NT2/D1 (cell line): ENCODE measurements around the gene HUNK.
A peak's percentile ranks its signal among the peaks of the same experiment; 100 is the strongest.

Experiments used
- DNase-seq: peaks from one replicate; pipeline ENCODE4 v3.0.0-alpha.2; 2011; ENCODE audit warnings: low read depth, low spot score
- H3K27me3 ChIP-seq: 2 replicates; pipeline ENCODE4 v1.6.0; 2011; ENCODE audit warnings: mild to moderate bottlenecking; ENCODE audit not compliant: insufficient read length, insufficient read depth
- H3K36me3 ChIP-seq: 2 replicates; pipeline ENCODE4 v1.6.1; 2011; ENCODE audit warnings: mild to moderate bottlenecking, low read length, mixed read lengths; ENCODE audit not compliant: insufficient read depth, insufficient read length
- H3K4me1 ChIP-seq: 2 replicates; pipeline ENCODE4 v1.5.1; 2011; ENCODE audit not compliant: insufficient read depth, insufficient read length
- H3K4me3 ChIP-seq: 2 replicates; pipeline ENCODE4 v1.5.1; 2011; ENCODE audit warnings: low read depth; ENCODE audit not compliant: insufficient read length
- H3K9ac ChIP-seq: 2 replicates; pipeline ENCODE4 v1.6.0; 2011; ENCODE audit warnings: low read depth; ENCODE audit not compliant: insufficient read length
- H3K9me3 ChIP-seq: 2 replicates; pipeline ENCODE4 v1.5.1; 2011; ENCODE audit warnings: mild to moderate bottlenecking, low read length; ENCODE audit not compliant: insufficient read depth
- SUZ12 ChIP-seq: IDR thresholded peaks from 2 replicates; pipeline ENCODE4 v1.6.1; 2011; ENCODE audit not compliant: insufficient read length, insufficient read depth; ENCODE audit errors: extremely low read depth
- YY1 ChIP-seq: IDR thresholded peaks from 2 replicates; pipeline ENCODE4 v1.6.1; 2011; ENCODE audit not compliant: insufficient read length, insufficient read depth
- ZNF274 ChIP-seq: IDR thresholded peaks from 2 replicates; pipeline ENCODE4 v1.6.1; 2011; ENCODE audit warnings: mild to moderate bottlenecking, low read depth, low read length

Gene HUNK

DNA sequence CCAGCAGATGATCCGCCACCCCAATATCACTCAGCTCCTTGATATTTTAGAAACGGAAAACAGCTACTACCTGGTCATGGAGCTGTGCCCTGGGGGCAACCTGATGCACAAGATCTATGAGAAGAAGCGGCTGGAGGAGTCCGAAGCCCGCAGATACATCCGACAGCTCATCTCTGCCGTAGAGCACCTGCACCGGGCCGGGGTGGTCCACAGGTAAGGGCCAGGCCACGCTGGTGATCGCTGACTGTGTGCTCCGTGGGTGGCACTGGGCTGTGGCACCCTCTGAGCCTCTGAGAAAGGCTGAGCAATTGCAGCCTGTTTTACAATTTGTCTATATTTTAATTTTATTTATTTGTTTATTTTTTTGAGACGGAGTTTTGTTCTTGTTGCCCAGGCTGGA is 51.7 kb downstream of the HUNK start:
- no peaks in the 10 kb centered on the region for H3K4me1 ChIP-seq
- no peak for TF ChIP-seq YY1
- no peak for TF ChIP-seq ZNF274
- no peak for TF ChIP-seq SUZ12
- H3K9me3 ChIP-seq, result peaks cover 13% of the 10 kb centered on the region
- peaks cover 22% of the 10 kb centered on the region for H3K36me3 ChIP-seq
- no peak overlapping the region for H3K4me3 ChIP-seq
- H3K27me3 ChIP-seq, result no peaks in the 10 kb centered on the region
- no peak for DNase-seq
- H3K9ac ChIP-seq, result no peak overlapping the region

DNA sequence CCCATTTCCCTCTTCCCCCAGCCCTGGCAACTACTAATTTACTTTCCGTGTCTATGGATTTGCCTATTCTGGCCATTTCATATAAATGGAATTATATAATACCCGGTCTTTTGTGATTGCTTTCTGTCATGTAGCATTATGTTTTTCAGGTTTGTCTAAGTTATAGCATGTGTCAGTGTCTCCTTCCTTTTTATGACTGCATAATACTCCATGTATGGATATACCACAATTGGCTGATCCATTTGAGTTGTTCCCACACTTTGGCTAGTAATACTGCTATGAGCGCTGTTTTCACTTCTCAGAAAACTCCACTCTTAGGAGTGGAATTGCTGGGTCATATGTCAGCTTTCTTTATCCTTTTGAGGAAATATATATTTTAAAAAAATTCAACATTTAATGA is 53.7 kb downstream of the HUNK start:
- Histone ChIP-seq H3K4me3 (no peak overlapping the region), H3K9me3 (peaks cover 8% of the 10 kb centered on the region), H3K4me1 (peaks cover 2% of the 10 kb centered on the region), H3K9ac (no peak overlapping the region), H3K36me3 (peaks cover 25% of the 10 kb centered on the region), H3K27me3 (no peaks in the 10 kb centered on the region)
- no peak for DNase-seq
- no peak for TF ChIP-seq ZNF274
- no peak for TF ChIP-seq SUZ12
- no peak for TF ChIP-seq YY1

DNA sequence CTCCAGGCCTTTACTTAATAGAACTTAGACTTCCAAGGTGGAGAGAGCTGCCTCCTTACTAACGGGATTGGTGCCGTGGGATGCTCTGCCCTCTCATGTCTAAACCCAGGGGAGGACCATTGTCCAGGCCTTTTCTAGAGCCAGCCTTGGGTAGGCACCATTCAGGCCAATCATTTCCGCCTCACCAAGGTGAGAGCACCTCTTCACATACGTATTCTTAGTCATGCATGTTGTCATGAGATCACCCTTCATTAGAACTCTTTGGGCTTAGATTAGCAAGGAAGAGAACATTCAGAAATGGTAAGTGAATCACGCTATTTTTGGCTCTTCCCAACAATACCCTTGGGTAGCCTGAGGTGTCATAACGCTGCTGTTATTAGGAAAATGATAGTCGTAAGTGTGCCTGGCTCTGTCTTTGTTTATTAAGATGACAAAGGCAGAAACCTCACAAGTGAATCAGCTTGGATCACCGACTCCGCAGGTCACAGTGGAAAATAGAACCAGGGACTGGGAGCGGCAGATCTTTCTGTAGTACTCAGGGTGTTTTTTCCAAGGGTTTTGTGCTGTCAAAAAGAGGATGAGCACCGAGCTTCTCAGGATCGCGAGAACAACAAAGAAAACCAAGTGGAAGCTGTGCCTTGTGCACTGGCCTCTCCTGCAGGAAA is 55.0 kb downstream of the HUNK start:
- Histone ChIP-seq H3K9ac (no peak overlapping the region), H3K4me1 (peaks cover 12% of the 10 kb centered on the region), H3K27me3 (no peaks in the 10 kb centered on the region), H3K36me3 (peaks cover 25% of the 10 kb centered on the region), H3K4me3 (no peak overlapping the region), H3K9me3 (peaks cover 8% of the 10 kb centered on the region)
- DNase-seq, result no peak
- TF ChIP-seq YY1 (no peak), ZNF274 (no peak), SUZ12 (no peak)

DNA sequence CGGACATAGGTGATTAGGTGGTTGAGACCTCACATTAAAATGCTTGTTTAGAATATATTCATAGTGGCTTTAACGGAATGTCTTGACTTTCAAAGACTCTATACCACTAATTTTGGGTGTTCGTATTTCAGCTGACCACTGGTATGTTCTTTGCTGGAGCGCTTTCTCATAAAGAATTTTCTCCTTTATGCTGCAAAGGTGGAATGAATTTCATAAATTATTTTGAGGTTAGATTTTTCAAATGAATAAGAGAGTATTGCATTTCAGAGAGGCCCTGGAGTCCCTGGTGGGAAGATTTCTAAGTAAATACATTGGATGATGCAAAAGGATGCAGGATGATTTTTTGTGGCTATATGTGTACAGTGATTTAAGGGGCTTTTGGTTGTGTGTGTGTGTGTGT is 55.8 kb downstream of the HUNK start:
- Histone ChIP-seq H3K4me3 (no peak overlapping the region), H3K27me3 (no peaks in the 10 kb centered on the region), H3K9me3 (peaks cover 8% of the 10 kb centered on the region), H3K4me1 (peaks cover 15% of the 10 kb centered on the region), H3K36me3 (peaks cover 25% of the 10 kb centered on the region), H3K9ac (no peak overlapping the region)
- TF ChIP-seq ZNF274, result no peak
- TF ChIP-seq SUZ12, result no peak
- no peak for TF ChIP-seq YY1
- DNase-seq, result no peak

DNA sequence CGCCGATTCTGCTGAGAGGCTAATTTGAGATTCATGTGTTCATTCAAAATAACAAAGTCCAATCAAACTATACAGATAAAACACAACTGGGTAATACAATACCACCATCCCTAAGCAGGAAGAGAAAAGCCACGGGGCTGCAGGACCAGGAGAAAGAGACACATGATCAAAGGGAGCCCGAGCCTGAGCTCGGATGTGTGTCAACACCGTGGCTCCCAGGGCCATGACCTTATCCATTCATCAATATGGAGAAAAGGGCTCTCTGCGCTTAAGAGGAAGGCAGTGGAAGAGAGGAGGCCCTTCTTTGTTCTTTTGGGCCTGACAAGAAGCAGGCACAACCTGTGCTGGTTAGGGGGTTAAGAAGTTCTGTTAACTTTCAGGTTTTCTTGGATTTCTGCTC is 56.7 kb downstream of the HUNK start:
- H3K4me1 ChIP-seq, result peaks cover 15% of the 10 kb centered on the region
- H3K4me3 ChIP-seq, result no peak overlapping the region
- no peaks in the 10 kb centered on the region for H3K27me3 ChIP-seq
- no peak for DNase-seq
- no peak overlapping the region for H3K9ac ChIP-seq
- peaks cover 22% of the 10 kb centered on the region for H3K36me3 ChIP-seq
- TF ChIP-seq YY1, result no peak
- no peak for TF ChIP-seq SUZ12
- TF ChIP-seq ZNF274, result no peak
- H3K9me3 ChIP-seq, result peaks cover 8% of the 10 kb centered on the region

DNA sequence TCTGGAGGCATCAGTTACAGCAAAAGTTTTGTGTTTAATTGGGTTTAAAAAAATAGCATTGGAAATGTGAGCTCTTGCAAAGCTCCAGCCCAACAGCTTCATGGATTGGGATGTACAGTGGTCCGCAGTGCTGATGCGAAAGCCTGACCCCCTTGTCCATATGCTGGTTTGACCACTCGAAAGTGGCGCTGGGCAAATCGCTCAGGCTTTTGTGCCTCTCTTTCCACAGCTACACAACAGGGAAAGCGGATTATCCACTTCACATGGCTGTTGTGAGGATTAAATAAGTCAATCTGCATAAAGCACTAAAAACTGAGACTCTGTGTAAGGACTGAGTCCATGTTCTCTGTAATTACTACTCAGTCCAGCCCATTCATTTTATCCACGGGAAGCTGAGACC is 57.2 kb downstream of the HUNK start:
- TF ChIP-seq YY1 (no peak), SUZ12 (no peak), ZNF274 (no peak)
- H3K27me3 ChIP-seq, result no peaks in the 10 kb centered on the region
- H3K9me3 ChIP-seq, result peaks cover 8% of the 10 kb centered on the region
- no peak overlapping the region for H3K4me3 ChIP-seq
- H3K9ac ChIP-seq, result no peak overlapping the region
- H3K4me1 ChIP-seq, result peaks cover 15% of the 10 kb centered on the region
- DNase-seq, result no peak
- H3K36me3 ChIP-seq, result peaks cover 18% of the 10 kb centered on the region

DNA sequence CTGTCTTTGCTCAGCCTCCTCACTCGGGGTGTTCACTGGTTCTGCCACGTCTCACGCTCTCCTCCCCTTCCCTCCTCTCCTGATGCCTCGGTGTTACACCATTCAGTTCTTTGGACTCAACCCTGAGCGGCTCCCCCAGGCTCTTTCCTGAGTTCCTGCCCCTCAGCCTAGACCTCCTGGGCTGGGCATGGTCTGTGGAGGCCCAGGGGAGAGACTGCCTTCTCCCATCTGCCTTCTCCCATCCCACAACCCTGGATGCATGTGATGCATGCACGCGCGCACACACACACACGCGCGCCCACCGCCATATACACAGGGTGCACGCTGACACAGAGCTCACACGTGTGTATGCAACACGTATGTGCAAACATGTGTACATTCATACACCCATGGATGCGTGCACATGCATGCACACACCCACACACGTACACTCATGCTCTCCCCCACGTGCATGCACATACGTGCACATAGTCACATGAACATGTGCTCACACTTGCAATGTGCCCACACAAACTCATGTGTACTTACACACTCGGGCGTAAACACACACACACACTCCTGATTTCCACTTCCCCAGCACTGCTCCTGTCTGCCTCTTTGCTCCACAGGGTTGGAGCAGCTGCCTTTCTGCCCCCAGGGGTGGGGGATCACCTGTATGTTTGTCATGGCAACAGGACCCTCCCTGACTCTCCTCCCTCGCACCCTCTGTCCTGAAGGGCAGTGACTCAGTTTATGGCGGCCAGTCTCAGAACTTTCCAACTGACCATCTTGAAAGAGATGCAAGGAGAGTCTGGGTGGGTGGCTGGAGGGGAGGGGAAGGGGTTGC is 59.0 kb downstream of the HUNK start:
- Histone ChIP-seq H3K9me3 (no peaks in the 10 kb centered on the region), H3K27me3 (no peaks in the 10 kb centered on the region), H3K36me3 (peaks cover 9% of the 10 kb centered on the region), H3K4me3 (no peak overlapping the region), H3K4me1 (peaks cover 15% of the 10 kb centered on the region), H3K9ac (peak overlapping the region; percentile 63)
- no peak for TF ChIP-seq YY1
- no peak for TF ChIP-seq SUZ12
- no peak for TF ChIP-seq ZNF274
- no peak for DNase-seq
